HG02763 (cell line): ENCODE data around the gene FGD2.
"Not testable (repeated sequence)": the region's sequence is repeated elsewhere in the genome, so short reads cannot be mapped to it uniquely, and the experiment has no call there.

Source experiments
- ATAC-seq: cut with Tn5 transposase; IDR thresholded peaks from one replicate; pipeline ENCODE4 v1.9.1; 2021; ENCODE audit warnings: mild to moderate bottlenecking, moderate library complexity; ENCODE audit not compliant: unreplicated experiment

FGD2 gene

GRCh38 chr6:37057128-37057471 lies 51.6 kb downstream of the FGD2 start:
- ATAC-seq, result no peak

- no peak for ATAC-seq
Measured at GRCh38 chr6:37057678-37058077, 52.2 kb downstream of the FGD2 start.

GRCh38 chr6:37058084-37058586 lies 52.7 kb downstream of the FGD2 start:
- ATAC-seq, result no peak

GRCh38 chr6:37058984-37059343 lies 53.5 kb downstream of the FGD2 start:
- not testable (repeated sequence) for ATAC-seq

- ATAC-seq, result no peak
Measured at GRCh38 chr6:37059344-37060194, 54.1 kb downstream of the FGD2 start.

- ATAC-seq, result no peak
Measured at GRCh38 chr6:37060195-37060559, 54.7 kb downstream of the FGD2 start.

GRCh38 chr6:37061157-37061804 lies 55.8 kb downstream of the FGD2 start:
- ATAC-seq, result no peak

- no peak for ATAC-seq
Measured at GRCh38 chr6:37062424-37062823, 57.0 kb downstream of the FGD2 start.

GRCh38 chr6:37068356-37069270 lies 63.2 kb downstream of the FGD2 start:
- ATAC-seq, result no peak

- no peak for ATAC-seq
Measured at GRCh38 chr6:37069639-37070038, 64.2 kb downstream of the FGD2 start.

GRCh38 chr6:37072526-37072925 lies 67.1 kb downstream of the FGD2 start:
- ATAC-seq, result no peak

GRCh38 chr6:37074053-37074827 lies 68.8 kb downstream of the FGD2 start:
- no peak for ATAC-seq

- ATAC-seq, result no peak
Measured at GRCh38 chr6:37077191-37077904, 71.9 kb downstream of the FGD2 start.

- ATAC-seq, result no peak
Measured at GRCh38 chr6:37077905-37078296, 72.4 kb downstream of the FGD2 start.
